HL-60 (cell line): ENCODE results near the gene PAPOLG.

Experiments used
- DNase-seq, 2 experiments: peaks; one replicate each; pipeline ENCODE4 v3.0.0-alpha.2; 2010 to 2020; ENCODE audit warnings: low read depth in 1 of 2, low spot score in 1 of 2
- H3K27ac ChIP-seq: fragments of 250-450 bp; sonication (Bioruptor Pico); replicated peaks from 2 replicates; pipeline ENCODE4 v1.5.1; 2020; ENCODE audit warnings: mild to moderate bottlenecking, moderate library complexity
- H3K27me3 ChIP-seq: fragments of 250-450 bp; sonication (Bioruptor Pico); 2 replicates; pipeline ENCODE4 v1.5.1; 2021; ENCODE audit warnings: mild to moderate bottlenecking, moderate library complexity; ENCODE audit not compliant: insufficient read depth, poor library complexity, severe bottlenecking
- H3K4me3 ChIP-seq: replicated peaks from 2 replicates; pipeline ENCODE4 v1.5.1; 2011; ENCODE audit warnings: mild to moderate bottlenecking, control low read depth, low read length; ENCODE audit not compliant: insufficient read depth
- GABPA ChIP-seq: IDR thresholded peaks from 2 replicates; pipeline ENCODE4 v1.6.1; 2012; ENCODE audit warnings: low read depth
- POLR2AphosphoS5 ChIP-seq: IDR thresholded peaks from 2 replicates; pipeline ENCODE4 v1.6.1; 2012; ENCODE audit warnings: low read depth
- SPI1 ChIP-seq: IDR thresholded peaks from 2 replicates; pipeline ENCODE4 v1.6.1; 2012; ENCODE audit warnings: low read depth, mild to moderate bottlenecking, borderline replicate concordance
- TF ChIP-seq, protein P1 (sequence below): IDR thresholded peaks from 2 replicates; pipeline ENCODE4 v1.6.1; 2012; ENCODE audit warnings: low read depth; ENCODE audit not compliant: insufficient replicate concordance
- TF ChIP-seq, protein P2 (sequence below): IDR thresholded peaks from one replicate; pipeline ENCODE4 v1.5.1; 2011; ENCODE audit warnings: low read length, control low read depth, inconsistent platforms; ENCODE audit not compliant: insufficient read depth

The PAPOLG gene

DNA sequence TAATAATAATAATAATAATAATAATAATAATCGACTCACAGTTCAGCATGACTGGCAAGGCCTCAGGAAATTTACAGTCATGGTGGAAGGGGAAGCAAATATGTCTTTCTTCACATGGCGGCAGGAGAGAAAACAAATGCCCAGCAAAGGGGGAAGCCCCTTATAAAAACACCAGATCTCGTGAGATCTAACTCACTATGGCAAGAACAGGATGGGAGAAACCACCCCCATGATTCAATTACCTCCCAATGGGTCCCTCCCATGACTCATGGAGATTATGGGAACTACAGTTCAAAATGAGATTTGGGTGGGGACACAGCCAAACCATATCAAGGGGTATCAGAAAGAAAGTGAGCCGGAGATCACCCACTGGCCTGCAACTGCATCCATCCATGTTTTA, 40.5 kb upstream of the PAPOLG start:
- Histone ChIP-seq H3K27me3 (no peaks in the 10 kb centered on the region), H3K4me3 (no peak overlapping the region), H3K27ac (no peak overlapping the region)
- DNase-seq: no peak
- TF ChIP-seq, protein P1, sequence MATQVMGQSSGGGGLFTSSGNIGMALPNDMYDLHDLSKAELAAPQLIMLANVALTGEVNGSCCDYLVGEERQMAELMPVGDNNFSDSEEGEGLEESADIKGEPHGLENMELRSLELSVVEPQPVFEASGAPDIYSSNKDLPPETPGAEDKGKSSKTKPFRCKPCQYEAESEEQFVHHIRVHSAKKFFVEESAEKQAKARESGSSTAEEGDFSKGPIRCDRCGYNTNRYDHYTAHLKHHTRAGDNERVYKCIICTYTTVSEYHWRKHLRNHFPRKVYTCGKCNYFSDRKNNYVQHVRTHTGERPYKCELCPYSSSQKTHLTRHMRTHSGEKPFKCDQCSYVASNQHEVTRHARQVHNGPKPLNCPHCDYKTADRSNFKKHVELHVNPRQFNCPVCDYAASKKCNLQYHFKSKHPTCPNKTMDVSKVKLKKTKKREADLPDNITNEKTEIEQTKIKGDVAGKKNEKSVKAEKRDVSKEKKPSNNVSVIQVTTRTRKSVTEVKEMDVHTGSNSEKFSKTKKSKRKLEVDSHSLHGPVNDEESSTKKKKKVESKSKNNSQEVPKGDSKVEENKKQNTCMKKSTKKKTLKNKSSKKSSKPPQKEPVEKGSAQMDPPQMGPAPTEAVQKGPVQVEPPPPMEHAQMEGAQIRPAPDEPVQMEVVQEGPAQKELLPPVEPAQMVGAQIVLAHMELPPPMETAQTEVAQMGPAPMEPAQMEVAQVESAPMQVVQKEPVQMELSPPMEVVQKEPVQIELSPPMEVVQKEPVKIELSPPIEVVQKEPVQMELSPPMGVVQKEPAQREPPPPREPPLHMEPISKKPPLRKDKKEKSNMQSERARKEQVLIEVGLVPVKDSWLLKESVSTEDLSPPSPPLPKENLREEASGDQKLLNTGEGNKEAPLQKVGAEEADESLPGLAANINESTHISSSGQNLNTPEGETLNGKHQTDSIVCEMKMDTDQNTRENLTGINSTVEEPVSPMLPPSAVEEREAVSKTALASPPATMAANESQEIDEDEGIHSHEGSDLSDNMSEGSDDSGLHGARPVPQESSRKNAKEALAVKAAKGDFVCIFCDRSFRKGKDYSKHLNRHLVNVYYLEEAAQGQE: no peak
- TF ChIP-seq POLR2AphosphoS5 (no peak), GABPA (no peak)

DNA sequence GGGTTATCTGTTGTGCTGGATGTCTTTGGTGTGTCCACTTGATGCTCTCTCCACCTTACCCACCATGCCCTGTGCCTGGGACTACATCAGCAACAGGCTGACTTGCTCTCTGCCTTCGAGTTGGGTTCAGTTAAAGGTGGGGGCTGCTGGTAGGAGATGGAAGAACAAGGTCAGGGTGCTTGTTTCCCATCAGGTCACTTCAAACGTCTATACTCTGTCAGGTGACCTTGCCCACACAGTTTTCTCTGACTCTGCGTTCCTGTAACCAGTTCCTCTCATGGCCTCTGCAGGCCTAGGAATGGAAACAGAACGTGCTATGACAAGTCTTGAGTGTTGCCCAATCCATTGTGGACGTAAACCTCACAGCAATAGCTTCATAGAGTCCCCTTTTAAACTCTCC, 38.4 kb upstream of the PAPOLG start:
- Histone ChIP-seq H3K27ac (no peak overlapping the region), H3K4me3 (no peak overlapping the region), H3K27me3 (no peaks in the 10 kb centered on the region)
- DNase-seq: peak; percentile 57 to 63
- TF ChIP-seq, protein P1: no peak
- TF ChIP-seq SPI1: peak; percentile 64; the same call in 1 of the 2 replicates

DNA sequence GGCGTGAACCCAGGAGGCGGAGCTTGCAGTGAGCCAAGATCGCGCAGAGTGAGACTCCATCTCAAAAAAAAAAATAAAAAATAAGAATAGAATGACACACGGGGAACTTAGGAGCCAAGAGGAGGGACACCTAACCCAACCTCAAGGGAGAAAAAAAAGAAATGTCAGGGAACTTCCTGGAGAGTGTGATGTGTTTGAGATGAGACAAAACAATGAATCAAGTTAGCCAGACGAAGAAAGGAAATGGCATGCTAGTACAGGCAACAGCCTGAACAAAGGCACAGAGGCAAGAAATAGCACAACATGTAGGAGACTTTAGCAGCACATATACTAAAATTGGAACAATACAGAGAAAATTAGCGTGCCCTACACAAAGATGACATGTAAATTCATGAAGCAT, 36.7 kb upstream of the PAPOLG start:
- TF ChIP-seq GABPA (no peak), SPI1 (no peak), POLR2AphosphoS5 (no peak)
- TF ChIP-seq, protein P1: no peak
- TF ChIP-seq, protein P2, sequence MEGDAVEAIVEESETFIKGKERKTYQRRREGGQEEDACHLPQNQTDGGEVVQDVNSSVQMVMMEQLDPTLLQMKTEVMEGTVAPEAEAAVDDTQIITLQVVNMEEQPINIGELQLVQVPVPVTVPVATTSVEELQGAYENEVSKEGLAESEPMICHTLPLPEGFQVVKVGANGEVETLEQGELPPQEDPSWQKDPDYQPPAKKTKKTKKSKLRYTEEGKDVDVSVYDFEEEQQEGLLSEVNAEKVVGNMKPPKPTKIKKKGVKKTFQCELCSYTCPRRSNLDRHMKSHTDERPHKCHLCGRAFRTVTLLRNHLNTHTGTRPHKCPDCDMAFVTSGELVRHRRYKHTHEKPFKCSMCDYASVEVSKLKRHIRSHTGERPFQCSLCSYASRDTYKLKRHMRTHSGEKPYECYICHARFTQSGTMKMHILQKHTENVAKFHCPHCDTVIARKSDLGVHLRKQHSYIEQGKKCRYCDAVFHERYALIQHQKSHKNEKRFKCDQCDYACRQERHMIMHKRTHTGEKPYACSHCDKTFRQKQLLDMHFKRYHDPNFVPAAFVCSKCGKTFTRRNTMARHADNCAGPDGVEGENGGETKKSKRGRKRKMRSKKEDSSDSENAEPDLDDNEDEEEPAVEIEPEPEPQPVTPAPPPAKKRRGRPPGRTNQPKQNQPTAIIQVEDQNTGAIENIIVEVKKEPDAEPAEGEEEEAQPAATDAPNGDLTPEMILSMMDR: no peak
- Histone ChIP-seq H3K27ac (no peak overlapping the region), H3K4me3 (no peak overlapping the region), H3K27me3 (no peaks in the 10 kb centered on the region)
- no peak for DNase-seq

DNA sequence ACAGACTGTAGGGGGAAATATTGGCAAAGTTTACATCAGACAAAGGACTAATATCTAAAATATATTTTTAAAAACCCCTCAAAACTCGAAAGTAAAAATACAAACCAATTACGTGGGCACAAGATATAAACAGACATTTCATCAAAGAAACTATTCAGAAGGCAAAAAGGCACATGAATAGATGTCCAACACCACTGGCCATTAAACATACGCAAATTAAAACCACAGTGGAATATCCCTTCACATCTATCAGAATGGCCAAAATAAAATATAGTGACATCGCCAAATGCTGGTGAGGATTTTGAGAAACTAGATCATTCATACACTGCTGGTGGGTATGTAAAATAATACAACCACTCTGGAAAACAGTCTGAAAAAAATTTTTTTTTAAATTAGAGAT, 30.6 kb upstream of the PAPOLG start:
- Histone ChIP-seq H3K27ac (no peak overlapping the region), H3K4me3 (no peak overlapping the region), H3K27me3 (no peaks in the 10 kb centered on the region)
- TF ChIP-seq, protein P2: no peak
- TF ChIP-seq GABPA (no peak), SPI1 (no peak), POLR2AphosphoS5 (no peak)
- TF ChIP-seq, protein P1: no peak
- DNase-seq: no peak
